ENCODE measurements around the gene CENPX.

CENPX gene

DNA sequence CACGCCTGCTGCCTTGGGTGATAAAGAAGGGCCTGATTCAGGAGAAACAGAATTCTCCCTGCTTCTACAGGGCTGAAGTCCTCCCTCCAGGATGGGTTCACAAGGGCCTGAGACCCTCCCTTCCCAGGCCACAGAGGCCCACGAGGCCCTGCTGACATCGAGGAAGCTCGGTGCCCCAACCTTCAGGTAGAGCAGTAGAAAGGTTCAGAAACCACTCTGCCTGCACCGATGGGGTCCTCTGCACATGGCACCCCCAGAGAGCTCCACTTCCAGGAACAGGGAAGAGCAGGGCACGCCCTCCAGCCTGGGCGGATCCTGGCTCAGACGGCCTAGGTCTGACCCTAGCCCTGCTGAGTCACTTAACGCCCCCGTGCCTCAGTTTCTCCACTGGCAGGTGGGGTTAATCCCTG lies 773 bp downstream of the CENPX start:
- no peak for DNase-seq

GRCh38 chr17:82021107-82021899 lies 1.4 kb downstream of the CENPX start:
- DNase-seq: peak; percentile 84

DNA sequence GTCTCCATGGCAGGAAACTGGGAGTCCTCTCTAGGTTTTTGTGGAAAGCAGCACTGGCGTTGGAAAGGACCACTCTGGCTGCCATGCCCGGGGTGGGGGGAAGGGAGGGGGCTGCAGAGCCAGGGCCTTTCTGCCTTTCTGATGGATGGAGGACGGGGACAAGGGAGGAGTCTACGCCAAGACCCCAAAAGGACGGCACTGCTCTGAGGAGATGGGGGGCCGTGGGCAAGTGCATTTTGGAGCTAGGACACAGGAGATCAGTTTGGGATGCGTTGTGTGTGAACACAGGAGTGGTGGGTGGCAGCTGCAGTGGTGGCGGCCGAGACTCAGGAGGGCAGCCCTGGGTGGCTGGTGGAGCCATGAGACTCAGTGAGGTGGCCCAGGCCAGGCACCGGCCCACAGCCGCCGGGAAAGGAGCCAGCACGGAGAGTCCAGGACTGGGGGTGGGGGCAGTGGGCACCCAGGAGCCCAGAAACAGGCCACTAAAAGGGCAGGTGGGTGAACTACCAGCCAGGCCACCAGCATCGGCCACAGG lies 2.0 kb downstream of the CENPX start:
- no peak for DNase-seq

DNA sequence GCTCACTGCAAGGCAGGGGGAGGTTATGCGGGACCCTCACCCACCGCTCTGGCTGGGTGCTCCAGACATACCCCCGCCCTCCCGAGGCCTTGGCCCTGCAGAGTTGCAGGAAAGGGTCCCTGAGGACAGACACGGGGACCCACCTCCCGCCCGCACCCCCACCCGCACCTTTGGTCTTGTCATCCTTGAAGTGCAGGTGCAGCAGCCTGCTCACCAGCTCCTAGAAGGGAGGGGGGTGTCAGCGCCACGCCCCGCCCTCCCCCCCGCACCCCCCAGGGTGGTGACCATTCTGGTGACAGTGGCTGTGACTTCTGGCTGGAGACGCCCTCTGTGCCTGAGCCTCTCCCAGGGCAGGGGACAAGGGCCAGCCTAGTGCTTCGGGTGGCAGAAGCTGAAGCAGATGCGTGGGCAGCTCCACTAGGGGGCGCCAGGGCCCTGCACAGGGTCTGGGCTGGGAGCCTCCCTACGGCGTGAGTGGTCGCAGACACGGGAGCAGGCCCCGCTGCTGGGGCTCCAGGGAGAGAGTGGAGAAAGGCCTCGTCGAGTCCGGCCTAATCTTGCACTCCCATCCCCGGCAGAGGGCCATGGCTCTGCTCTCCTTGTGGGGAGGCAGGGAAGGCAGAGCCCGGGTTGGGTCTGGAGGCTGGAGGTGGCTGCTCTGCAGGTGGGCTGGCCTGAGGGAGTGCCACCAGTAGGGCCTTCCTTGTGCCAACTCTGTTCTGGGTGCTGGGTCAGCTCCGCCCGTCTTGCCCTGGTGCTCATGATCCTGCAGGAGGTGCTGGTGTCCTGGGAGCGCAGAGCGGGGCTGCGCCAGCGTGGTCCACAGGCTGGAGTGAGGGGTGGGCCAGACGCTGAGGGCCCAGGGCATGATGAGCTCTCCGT lies 2.7 kb downstream of the CENPX start:
- DNase-seq: peak; percentile 89

DNA sequence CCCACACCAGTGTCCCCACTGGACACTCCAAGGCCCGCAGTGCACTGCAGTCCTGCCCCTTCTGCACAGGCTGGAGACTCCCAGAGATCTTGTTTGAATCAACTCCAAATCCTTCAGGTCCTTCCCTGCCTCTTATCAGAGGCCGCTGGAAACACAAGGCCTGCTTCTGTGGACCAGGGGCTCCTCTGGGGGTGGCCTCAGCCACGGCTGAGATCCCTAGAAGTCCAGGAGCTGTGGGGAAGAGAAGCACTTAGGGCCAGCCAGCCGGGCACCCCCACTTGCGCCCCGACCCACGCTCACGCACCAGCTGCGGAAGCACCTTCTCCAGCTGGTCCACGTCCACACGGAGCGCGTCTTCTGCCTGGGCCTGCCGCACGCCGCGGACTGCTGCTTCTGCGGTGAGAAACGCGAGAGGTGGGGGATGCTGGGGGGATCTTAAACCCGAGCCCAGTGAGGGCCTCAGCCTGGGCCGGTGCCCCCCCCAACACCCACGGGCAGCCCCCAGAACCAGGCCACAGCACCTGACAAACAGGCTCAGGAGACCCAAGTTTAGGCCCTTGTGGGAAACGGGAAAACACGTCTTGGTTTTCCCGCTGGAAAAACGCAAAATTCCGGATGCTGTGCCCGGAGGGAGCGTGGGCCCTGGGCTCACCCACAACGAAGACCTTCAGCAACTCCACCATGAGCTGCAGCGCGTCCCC lies 3.5 kb downstream of the CENPX start:
- no peak for DNase-seq

- no peak for DNase-seq
Observed at GRCh38 chr17:82018152-82018988, 4.3 kb downstream of the CENPX start.

GRCh38 chr17:82017612-82018151 lies 5.0 kb downstream of the CENPX start:
- no peak for DNase-seq

DNA sequence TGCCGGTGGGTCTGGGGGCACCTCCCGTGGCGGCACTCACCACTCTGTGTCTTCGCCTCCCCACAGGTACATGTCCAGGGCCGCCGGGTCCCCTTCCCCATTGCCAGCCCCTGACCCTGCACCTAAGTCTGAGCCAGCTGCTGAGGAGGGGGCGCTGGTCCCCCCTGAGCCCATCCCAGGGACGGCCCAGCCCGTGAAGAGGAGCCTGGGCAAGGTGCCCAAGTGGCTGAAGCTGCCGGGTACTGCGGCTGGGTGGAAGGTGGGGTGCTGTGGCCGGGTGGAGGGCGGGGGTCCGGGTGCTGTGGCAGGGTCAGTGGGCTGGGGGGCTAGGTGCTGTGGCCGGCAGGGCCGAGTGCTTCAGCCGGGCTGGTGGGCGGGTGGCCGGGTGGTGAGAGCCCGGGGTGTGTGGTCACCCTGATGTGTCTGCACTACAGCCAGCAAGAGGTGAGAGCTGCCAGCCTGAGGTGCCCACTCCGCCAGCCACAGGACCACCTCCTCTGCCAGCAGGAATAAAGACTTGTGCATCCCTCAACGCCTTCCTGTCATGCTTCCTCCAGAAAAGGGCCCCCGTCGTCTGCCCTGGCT lies 5.7 kb downstream of the CENPX start:
- DNase-seq: no peak

DNA sequence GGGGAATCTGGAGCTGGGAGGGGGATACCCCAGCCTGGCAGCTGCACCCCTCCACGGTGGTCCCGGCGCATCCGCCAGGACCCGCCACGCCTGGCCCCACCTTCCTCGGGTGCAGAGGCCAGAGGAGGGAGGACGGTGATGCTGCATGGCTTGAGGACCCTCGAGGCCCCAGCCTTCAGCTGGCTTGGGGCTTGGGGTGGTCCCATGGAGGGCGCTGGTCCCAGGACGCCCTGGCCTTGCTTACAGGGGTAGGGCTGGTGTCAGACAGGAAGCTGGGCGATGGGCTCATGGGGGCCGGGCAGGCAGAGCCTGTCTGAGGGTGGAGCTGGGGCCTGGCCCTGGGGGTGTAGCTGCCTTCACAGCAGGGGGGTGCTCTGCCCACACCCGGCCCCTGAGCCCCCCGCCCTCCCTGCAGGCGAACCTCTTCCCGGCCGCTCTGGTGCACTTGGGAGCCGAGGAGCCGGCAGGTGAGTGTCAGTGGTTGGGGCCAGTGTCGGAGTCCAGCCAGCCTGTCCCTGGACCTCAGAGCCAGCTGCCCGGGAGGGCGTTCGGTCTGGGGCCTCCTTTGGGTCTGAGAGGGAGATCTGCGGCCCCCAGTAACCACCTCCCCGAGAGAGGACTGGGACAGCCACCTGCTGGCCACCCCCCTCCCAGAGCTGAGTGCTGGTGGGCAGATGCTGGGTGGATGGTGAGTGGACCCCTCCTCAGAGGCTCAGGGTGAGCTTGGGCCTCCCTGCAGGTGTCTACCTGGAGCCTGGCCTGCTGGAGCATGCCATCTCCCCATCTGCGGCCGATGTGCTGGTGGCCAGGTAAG lies 6.4 kb downstream of the CENPX start:
- no peak for DNase-seq

GRCh38 chr17:82015311-82015971 lies 7.2 kb downstream of the CENPX start:
- no peak for DNase-seq

- no peak for DNase-seq
Observed at GRCh38 chr17:82014971-82015310, 7.7 kb downstream of the CENPX start.

DNA sequence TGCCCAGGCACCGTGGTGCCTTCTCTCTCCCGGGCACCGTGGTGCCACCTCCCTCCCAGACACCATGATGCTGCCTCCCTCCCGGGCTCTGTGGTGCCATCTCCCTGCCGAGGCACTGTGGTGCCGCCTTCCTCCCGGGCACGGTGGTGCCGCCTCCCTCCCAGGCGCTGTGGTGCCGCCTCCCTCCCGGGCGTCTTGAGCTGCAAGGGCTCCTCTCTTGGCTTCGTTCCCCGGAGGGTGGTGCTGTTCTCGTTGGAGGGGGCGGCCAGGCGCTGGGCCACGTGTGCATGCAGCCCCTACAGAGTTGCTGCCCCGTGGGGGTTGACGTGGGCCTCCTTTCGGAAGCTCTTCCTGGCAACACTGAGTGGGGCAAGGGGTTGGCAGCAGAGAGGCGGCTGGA lies 8.2 kb downstream of the CENPX start:
- no peak for DNase-seq

DNA sequence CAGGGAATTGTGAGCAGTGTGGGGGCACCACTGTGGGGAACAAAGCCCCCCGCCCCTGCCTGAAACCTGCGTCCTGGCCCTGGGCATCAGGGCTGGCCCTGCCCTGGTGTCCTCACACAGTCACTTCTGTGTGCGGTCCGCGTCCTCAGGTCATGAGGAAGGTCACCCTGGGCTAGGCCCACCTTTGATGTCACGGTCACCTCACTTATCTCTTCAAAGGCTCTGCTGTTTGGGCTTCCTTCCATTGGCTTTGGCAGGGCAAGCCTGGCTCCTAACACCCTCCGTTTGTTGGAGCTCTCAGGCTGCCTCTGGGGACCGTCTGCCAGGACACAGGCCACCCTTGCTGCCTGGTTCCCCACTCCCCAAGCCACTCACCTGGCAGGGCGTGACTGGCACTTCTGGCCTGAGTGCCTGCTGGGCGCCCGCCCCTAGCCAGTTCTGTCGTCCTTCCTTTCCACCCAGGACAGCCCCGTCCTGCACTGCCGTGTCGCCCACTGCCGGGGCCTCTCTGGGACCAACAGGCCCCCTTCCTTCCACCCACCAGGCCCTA lies 8.8 kb downstream of the CENPX start:
- no peak for DNase-seq

GRCh38 chr17:82013341-82013740 lies 9.3 kb downstream of the CENPX start:
- no peak for DNase-seq

- no peak for DNase-seq
Observed at GRCh38 chr17:82012640-82013295, 9.9 kb downstream of the CENPX start.

DNA sequence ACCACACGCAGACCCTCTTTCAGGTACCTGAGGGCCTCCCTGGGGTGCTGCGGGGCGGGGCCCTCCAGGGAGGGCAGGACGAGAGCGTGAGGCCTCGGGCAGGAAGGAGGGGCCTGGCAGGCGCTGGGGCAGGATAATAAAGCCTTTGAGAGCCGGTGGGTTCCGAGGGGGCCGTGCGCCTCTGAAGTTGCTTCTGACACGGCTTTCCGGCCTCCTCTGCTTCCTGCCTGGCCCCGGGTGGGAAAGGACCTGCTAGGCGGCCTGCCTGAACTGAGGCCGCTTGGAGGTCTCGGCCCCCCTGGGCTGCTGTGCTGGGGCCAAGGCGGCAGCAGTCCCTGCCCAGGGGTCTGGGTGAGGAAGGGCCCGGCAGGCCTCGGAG lies 10.4 kb downstream of the CENPX start:
- no peak for DNase-seq

GRCh38 chr17:82011617-82012187 lies 11.0 kb downstream of the CENPX start:
- no peak for DNase-seq

- no peak for DNase-seq
Observed at GRCh38 chr17:82010575-82011525, 11.8 kb downstream of the CENPX start.

All from activated effector memory CD4-positive, alpha-beta T cell treated with anti-CD3 and anti-CD28 coated beads, Interleukin-2, amount 50 U/mL, for 16 hours (primary cell).